Left kidney (tissue), 2 donors: Measurements from ENCODE around the gene ATG4A. TPM values are rescaled to one million over a fixed set of nuclear protein-coding genes. Genes with fewer than 3 reads are reported as not detected.

ENCODE experiments used
- DNase-seq: peaks from one replicate; pipeline ENCODE4 v3.0.0-alpha.2; 2013
- polyA plus RNA-seq: library from polyadenylated mRNA; unstranded; fragments of 120-200 nt; gene quantifications from one replicate; pipeline ENCODE4 v1.2.1, GENCODE V29; 2013; ENCODE audit not compliant: insufficient read length

The ATG4A gene
- polyA plus RNA-seq, 1 donor: 15.1 TPM

- no peak for DNase-seq
Measured at GRCh38 chrX:108121291-108121690, 29.7 kb downstream of the ATG4A start.

DNA sequence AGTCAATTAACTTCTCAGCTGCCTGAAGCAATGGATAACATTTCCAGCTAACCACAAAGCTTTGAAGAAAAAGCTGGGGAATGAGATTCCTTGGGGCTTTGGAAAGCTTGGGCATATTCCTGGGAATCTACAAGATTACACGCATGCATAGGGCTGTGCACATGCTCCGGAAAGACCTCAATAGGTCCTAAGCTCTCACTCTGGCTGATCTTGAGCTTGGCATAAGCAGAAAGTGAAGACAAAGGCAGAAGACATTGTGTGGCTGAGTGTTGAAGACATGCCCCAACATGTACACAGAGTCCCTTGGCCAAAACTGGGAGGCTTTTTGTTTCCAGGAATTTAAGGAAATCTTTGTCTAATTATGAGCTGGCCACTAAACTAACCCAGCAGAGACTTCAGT, 31.2 kb downstream of the ATG4A start:
- DNase-seq: no peak

GRCh38 chrX:108123591-108124366, 32.2 kb downstream of the ATG4A start:
- no peak for DNase-seq

DNA sequence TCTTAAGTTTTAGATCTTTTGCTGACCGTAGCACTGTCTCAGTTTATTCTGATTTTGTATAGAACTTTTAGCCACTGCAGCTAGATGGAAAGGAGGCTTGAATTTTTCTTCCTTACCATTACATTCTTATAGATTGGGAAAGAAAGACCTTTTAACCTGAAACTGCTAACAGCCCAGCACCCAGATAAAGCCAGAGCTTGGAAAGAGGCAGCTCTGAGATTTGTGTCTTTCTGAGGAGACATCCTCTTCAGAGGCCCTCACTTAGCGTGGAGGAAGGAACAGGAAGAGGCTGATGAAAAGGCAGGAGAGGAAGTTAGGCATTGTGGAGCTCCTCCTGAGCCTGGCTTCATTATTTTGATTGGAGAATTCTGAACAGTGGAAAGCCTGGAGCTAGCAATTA, 35.1 kb downstream of the ATG4A start:
- DNase-seq: no peak

DNA sequence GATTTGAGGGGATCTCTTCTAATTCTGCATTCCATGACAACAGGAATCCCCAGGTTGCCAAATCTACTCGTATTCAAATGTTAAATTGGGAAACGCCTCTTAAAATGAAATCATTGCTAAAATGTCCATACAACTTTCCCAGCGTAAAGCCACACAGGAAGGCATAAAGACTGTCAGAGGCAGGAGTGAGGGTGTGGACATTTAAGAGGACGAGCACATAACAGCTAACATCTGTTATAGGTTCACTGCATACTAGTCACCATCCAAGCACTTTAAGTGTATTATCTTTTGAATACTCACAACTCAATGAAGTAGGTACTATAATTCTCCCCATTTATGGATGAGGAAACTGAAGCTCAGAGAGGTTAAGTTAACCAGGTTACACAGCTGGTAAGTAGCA, 35.6 kb downstream of the ATG4A start:
- no peak for DNase-seq

GRCh38 chrX:108130889-108131288, 39.3 kb downstream of the ATG4A start:
- no peak for DNase-seq

DNA sequence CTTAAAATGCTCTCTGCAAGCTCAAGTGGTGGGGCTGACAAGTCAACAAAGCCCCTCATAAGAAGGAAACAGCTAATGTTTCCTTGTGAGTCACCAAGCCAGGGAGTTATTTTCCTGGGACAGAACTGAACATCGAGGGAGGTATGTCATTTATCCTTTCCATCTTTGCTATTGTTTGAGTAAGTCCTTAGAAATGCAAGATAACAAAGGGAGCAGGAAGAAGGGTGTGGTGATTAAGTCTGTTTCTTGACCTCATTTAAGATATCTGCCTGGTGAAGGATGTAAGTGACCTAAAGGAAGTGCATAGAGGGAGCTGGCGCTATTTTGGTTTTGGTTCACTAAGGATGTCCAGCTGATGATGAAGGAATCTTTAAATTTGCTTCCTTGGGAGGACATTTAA, 39.9 kb downstream of the ATG4A start:
- no peak for DNase-seq

GRCh38 chrX:108132034-108132433, 40.5 kb downstream of the ATG4A start:
- no peak for DNase-seq

- no peak for DNase-seq
Measured at GRCh38 chrX:108132876-108133275, 41.3 kb downstream of the ATG4A start.

- DNase-seq: no peak
Measured at GRCh38 chrX:108134724-108135123, 43.1 kb downstream of the ATG4A start.

DNA sequence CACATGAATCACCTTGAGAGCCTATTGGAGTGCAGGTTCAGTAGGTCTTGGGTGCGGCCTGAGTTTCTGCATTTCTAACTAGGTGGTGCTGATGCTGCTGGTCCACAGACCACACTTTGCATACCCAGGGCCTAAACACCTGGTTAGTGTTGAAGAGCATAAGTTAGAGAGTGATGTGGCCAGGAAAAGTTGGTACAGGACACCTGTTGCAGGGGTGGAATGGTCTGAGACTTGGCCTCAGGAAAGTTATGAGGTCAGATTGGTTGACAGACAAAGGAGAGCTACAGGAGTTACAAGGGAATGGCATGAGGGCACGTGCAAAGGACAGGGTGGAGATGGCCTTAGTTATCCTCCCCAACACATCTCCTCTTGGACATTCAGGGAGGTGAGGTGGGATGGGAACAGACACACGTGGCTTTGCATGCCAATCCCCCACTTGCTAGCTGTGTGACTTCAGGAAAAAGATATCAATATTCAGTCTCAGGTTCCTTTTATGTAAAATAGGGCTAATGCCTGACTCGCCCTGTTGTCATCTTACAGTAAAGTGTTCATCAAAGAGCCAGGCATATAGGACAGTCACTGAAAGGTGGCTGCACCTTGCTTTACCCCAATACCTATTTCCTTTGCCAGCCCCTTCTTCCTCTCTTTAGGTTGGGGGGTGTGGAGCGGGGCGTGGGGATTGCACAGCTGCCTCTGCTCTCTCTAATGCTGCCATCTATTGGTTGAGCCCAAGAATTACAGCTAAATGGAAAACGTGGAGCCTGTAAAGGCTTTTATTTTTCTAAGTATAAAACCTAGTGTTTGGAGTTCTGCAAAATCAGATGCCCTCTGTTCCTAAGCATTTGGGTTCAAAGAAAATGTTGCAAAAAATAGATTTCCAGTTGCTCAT, 47.5 kb downstream of the ATG4A start:
- DNase-seq: no peak

DNA sequence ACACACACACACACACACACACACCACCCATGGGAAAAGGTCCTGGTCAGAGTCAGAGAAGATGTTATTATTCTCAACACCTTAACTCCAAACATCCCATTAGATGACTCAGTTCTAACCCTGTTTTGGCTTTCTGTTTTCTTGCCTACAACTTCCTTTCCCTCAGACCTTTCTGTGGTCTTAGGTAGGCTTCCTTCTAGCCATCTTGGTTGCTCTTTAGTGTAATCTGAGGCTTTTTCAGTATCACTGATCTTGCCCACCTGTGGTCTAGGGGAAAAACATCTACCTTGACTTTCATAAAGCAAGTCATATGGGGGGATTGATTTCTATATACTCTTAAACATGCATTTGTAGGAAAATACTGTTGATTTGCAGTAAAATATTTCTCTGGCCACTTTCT, 56.9 kb downstream of the ATG4A start:
- DNase-seq: no peak

DNA sequence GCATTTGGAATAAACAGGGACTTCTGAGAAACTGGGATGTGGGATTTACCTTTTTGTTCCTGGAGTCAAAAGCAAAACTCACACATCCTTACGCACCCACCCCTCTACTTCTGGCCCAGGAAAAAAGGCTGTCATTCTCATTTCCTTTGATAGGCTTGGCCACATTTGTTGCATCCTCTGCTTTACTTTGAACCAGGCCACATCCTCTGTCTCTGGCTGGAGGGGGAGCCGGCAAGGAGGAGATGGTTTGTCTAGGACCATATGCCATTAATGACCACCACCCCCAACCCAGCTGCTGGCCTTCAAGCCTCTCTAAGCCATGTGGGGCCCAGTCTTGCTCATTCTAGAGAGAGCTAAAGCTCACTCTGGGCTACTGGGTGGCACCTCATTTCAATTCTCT, 64.5 kb downstream of the ATG4A start:
- DNase-seq: no peak

GRCh38 chrX:108156934-108157466, 65.4 kb downstream of the ATG4A start:
- DNase-seq: no peak

DNA sequence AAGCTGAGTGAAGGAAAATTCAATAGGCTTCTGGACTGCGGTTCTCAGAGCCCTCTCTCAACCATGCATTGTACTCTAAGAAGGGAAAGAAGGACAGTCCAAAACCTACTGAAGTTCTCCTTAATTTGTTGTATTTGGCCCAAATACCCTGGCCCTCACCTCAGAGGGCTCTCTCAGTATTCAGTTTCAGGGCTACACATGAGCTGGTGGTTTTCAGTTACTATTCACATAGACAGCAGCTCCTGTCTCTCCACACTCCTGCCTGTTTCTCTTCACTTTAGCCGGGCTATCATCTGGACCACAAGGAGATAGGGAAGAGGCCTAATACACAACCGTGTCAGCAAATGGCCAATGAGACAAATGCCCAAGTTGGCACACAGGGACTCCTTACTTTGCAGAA, 66.0 kb downstream of the ATG4A start:
- DNase-seq: no peak

DNA sequence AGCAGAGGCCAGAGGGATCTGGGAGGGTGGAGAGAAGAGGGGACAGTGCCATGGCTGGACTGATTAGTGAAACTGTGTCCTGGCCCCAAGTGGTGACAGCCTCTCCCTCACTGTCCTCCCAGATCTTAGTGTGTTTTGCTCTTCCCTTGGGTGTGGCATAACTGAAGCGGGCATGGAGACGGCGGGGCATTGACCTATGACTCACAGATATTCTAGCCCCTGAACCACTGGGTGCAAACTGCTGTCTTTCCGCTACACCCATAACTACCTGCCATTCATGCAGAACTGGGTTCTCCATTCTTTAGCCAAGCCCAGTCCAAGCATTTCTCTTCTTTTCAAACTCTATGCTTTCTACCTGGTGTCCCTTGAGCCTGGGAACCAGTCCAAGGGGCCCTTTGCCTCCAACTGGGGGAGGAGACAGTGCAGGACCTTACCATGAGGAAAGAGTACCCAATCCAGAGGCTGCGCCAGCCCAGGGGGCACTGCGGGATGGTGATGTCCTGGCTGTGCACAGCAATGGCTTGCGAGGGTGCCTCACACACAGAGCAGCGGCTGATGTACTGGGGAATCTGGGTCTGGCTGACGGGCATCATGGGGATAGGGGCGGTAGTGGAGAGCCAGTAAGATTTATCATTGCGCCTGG, 67.6 kb downstream of the ATG4A start:
- no peak for DNase-seq

DNA sequence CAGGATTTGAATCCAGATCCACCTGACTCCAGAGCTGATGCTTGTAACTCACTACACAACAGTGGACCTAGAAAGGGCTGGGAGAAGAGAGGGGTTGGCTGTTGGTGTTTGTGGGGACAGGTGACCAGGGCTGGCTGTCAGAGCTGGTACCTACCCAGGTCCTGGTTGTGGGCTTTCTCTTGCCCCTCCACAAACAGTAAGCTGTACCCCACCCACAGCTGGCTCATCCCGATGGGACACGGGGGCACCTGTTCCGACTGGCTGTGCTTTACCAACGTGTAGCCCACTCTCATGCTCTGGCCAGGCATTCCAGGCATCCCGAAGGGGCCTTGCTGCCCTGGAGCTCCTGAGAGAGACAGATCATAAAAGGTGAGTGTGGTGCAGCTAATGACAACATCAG, 68.7 kb downstream of the ATG4A start:
- no peak for DNase-seq

GRCh38 chrX:108162265-108162664, 70.7 kb downstream of the ATG4A start:
- DNase-seq: no peak

DNA sequence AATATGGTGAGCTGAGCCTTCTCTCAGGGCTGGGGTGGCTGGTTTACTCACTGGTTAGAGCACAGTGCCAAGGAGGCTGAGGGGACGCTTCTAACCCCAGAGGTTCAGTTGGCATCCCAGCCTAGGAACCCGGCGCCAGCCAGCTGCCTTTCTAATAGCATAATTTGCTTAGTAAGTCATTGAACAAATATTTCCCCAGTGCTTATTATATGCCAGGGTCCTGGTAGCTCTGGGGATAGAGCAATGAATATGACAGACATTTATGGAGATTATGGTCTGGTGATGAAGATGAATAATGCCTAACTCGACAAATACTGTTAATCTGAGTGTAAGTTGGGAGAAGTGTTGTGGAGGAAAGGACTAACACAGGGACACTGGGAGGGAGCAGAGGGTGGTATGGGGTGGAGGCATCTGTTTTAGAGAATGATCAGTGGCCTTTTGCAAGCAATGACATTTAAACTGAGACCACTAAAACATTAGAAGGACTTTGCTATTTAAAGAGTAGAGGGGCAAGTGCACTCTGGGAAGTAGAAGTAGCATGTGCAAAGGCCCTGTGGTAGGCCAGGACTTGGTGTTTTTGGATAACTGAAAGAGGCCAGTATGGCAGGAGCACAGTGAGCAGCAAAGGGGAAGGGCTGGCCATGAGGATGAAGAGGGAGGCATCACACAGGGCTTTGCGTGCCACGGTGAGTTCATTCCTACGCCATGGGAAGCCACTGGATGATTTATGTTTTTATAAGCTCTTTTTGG, 71.9 kb downstream of the ATG4A start:
- no peak for DNase-seq

- DNase-seq: peak; percentile 21
Measured at GRCh38 chrX:108165383-108166111, 74.0 kb downstream of the ATG4A start.

DNA sequence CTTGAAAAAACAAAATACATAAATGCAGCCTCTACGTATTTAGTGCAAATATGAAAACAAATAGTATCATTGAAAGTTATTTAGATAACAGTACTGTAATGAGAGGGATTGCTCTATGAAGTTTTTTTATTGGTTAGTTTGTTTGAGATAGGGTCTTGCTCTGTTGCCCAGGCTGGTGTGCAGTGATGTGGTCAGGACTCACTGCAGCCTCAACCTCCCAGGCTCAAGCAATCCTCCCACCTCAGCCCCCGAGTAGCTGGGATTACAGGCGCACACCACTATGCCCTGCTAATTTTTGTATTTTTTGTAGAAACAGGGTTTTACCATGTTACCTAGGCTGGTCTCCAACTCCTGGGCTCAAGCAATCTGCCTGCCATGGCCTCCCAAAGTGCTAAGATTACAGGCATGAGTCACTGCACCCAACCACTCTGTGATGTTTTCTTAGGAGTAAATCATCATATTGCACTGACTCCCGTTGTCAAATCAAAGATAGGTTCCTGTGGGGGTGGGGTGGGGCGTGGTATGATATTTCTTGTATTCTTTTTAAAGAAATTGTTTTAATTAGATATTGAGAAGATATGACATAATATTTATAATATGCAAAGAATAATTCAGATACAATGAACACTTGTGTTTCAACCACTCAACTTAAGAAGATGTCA, 75.8 kb downstream of the ATG4A start:
- no peak for DNase-seq
